MM.1S (cell line): ENCODE results near the gene WDR1.

Experiments used
- DNase-seq: peaks from one replicate; pipeline ENCODE4 v3.0.0-alpha.2; 2015
- H2AFZ ChIP-seq: fragments of 300-600 bp; sonication (generic); 2 replicates; pipeline ENCODE4 v1.6.0; 2016; ENCODE audit warnings: antibody characterized with exemption, low read length
- H3F3A ChIP-seq: fragments of 300-600 bp; sonication (generic); 2 replicates; pipeline ENCODE4 v1.6.1; 2016; ENCODE audit warnings: mild to moderate bottlenecking, antibody characterized with exemption, low read length, moderate library complexity, mixed read lengths; ENCODE audit not compliant: insufficient read depth
- H3K27ac ChIP-seq: fragments of 300-600 bp; sonication (generic); 2 replicates; pipeline ENCODE4 v1.5.1; 2016; ENCODE audit warnings: mild to moderate bottlenecking, low read length
- H3K27me3 ChIP-seq: fragments of 300-600 bp; sonication (generic); replicated peaks from 2 replicates; pipeline ENCODE4 v1.6.0; 2016; ENCODE audit warnings: low read length; ENCODE audit not compliant: insufficient read depth
- H3K36me3 ChIP-seq: fragments of 300-600 bp; sonication (generic); replicated peaks from 2 replicates; pipeline ENCODE4 v1.6.1; 2016; ENCODE audit warnings: mild to moderate bottlenecking, low read length, mixed read lengths; ENCODE audit not compliant: insufficient read depth
- H3K4me1 ChIP-seq: fragments of 300-600 bp; sonication (generic); 2 replicates; pipeline ENCODE4 v1.6.1; 2016; ENCODE audit warnings: low read length, mixed read lengths
- H3K4me2 ChIP-seq: fragments of 300-600 bp; sonication (generic); 2 replicates; pipeline ENCODE4 v1.6.0; 2016; ENCODE audit warnings: low read depth, low read length
- H3K4me3 ChIP-seq: fragments of 300-600 bp; sonication (generic); 2 replicates; pipeline ENCODE4 v1.5.1; 2016; ENCODE audit warnings: low read length, mixed read lengths
- H3K79me2 ChIP-seq: fragments of 300-600 bp; sonication (generic); 2 replicates; pipeline ENCODE4 v1.6.1; 2016; ENCODE audit warnings: mixed run types, low read length, mixed read lengths
- H3K9ac ChIP-seq: fragments of 300-600 bp; sonication (generic); 2 replicates; pipeline ENCODE4 v1.6.1; 2016; ENCODE audit warnings: low read length, mixed read lengths
- H3K9me2 ChIP-seq: fragments of 300-600 bp; sonication (generic); replicated peaks from 2 replicates; pipeline ENCODE4 v1.6.1; 2016; ENCODE audit warnings: mild to moderate bottlenecking, low read length, mixed read lengths; ENCODE audit not compliant: insufficient read depth
- H3K9me3 ChIP-seq: fragments of 300-600 bp; sonication (generic); replicated peaks from 2 replicates; pipeline ENCODE4 v1.6.1; 2016; ENCODE audit warnings: mild to moderate bottlenecking, low read length, mixed read lengths; ENCODE audit not compliant: insufficient read depth
- H4K20me1 ChIP-seq: fragments of 300-600 bp; sonication (generic); 2 replicates; pipeline ENCODE4 v1.6.1; 2016; ENCODE audit warnings: mild to moderate bottlenecking, low read length, moderate library complexity, mixed read lengths; ENCODE audit not compliant: insufficient read depth
- EZH2 ChIP-seq: fragments of 300-600 bp; sonication (generic); optimal IDR thresholded peaks from 2 replicates; pipeline ENCODE3; 2017; ENCODE audit warnings: low read depth, mild to moderate bottlenecking, antibody characterized with exemption, low read length, mixed read lengths
- EZH2phosphoT487 ChIP-seq: fragments of 300-600 bp; sonication (generic); IDR thresholded peaks from 2 replicates; pipeline ENCODE4 v1.6.1; 2018; ENCODE audit warnings: antibody characterized with exemption, low read length
- TF ChIP-seq, protein P1 (sequence below): fragments of 300-600 bp; sonication (generic); IDR thresholded peaks from 2 replicates; pipeline ENCODE4 v1.5.1; 2016; ENCODE audit warnings: antibody characterized with exemption, low read length, mixed read lengths

WDR1 gene

DNA sequence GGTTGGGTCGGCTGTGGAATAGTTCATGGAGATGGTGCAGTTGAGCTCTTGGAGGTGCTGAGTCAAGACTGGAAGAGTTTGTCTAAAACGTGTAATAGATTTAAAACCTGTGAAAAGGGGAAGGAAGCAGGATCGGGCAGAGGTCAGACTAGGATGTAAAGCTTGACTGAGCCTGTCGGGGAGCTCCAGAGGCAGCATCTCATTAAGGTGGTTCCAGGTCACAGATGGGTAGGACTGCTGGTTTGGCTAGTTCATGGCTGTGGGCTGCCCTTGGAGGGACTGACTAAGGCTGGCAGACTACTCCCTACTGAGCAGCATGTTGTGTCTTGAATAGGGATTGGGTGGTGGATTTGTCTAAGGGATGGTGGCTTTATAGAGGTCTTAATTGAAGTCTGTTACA is 28.4 kb upstream of the WDR1 start:
- no peak for DNase-seq
- no peaks in the 10 kb centered on the region for H4K20me1 ChIP-seq
- no peaks in the 10 kb centered on the region for H3K4me1 ChIP-seq
- no peaks in the 10 kb centered on the region for H3K9me2 ChIP-seq
- no peaks in the 10 kb centered on the region for H3F3A ChIP-seq
- H3K4me3 ChIP-seq: no peak overlapping the region
- no peak overlapping the region for H3K9ac ChIP-seq
- no peaks in the 10 kb centered on the region for H3K27me3 ChIP-seq
- H3K4me2 ChIP-seq: no peak overlapping the region
- H3K36me3 ChIP-seq: no peaks in the 10 kb centered on the region
- H2AFZ ChIP-seq: no peak overlapping the region
- H3K27ac ChIP-seq: no peak overlapping the region
- TF ChIP-seq, protein P1, sequence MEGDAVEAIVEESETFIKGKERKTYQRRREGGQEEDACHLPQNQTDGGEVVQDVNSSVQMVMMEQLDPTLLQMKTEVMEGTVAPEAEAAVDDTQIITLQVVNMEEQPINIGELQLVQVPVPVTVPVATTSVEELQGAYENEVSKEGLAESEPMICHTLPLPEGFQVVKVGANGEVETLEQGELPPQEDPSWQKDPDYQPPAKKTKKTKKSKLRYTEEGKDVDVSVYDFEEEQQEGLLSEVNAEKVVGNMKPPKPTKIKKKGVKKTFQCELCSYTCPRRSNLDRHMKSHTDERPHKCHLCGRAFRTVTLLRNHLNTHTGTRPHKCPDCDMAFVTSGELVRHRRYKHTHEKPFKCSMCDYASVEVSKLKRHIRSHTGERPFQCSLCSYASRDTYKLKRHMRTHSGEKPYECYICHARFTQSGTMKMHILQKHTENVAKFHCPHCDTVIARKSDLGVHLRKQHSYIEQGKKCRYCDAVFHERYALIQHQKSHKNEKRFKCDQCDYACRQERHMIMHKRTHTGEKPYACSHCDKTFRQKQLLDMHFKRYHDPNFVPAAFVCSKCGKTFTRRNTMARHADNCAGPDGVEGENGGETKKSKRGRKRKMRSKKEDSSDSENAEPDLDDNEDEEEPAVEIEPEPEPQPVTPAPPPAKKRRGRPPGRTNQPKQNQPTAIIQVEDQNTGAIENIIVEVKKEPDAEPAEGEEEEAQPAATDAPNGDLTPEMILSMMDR: no peak
- TF ChIP-seq EZH2: no peak
- TF ChIP-seq EZH2phosphoT487: no peak
- H3K79me2 ChIP-seq: no peaks in the 10 kb centered on the region
- no peaks in the 10 kb centered on the region for H3K9me3 ChIP-seq

GRCh38 chr4:10144479-10144878 is 27.9 kb upstream of the WDR1 start:
- no peaks in the 10 kb centered on the region for H3K9me3 ChIP-seq
- H3K27ac ChIP-seq: no peak overlapping the region
- no peak overlapping the region for H3K4me3 ChIP-seq
- DNase-seq: no peak
- no peaks in the 10 kb centered on the region for H3K79me2 ChIP-seq
- no peaks in the 10 kb centered on the region for H3K27me3 ChIP-seq
- no peak for TF ChIP-seq EZH2phosphoT487
- TF ChIP-seq EZH2: no peak
- TF ChIP-seq, protein P1: no peak
- no peak overlapping the region for H3K9ac ChIP-seq
- no peaks in the 10 kb centered on the region for H3K36me3 ChIP-seq
- no peaks in the 10 kb centered on the region for H3K9me2 ChIP-seq
- no peak overlapping the region for H2AFZ ChIP-seq
- H3F3A ChIP-seq: no peaks in the 10 kb centered on the region
- no peaks in the 10 kb centered on the region for H3K4me1 ChIP-seq
- H4K20me1 ChIP-seq: no peaks in the 10 kb centered on the region
- no peak overlapping the region for H3K4me2 ChIP-seq

- H3K9ac ChIP-seq: no peak overlapping the region
- H3K4me2 ChIP-seq: no peak overlapping the region
- no peaks in the 10 kb centered on the region for H3K9me3 ChIP-seq
- no peaks in the 10 kb centered on the region for H3K79me2 ChIP-seq
- H3K36me3 ChIP-seq: no peaks in the 10 kb centered on the region
- no peak for TF ChIP-seq EZH2phosphoT487
- H3K27ac ChIP-seq: no peak overlapping the region
- H3K4me3 ChIP-seq: no peak overlapping the region
- H4K20me1 ChIP-seq: no peaks in the 10 kb centered on the region
- H2AFZ ChIP-seq: no peak overlapping the region
- DNase-seq: no peak
- H3K27me3 ChIP-seq: no peaks in the 10 kb centered on the region
- H3K4me1 ChIP-seq: no peaks in the 10 kb centered on the region
- H3F3A ChIP-seq: no peaks in the 10 kb centered on the region
- H3K9me2 ChIP-seq: no peaks in the 10 kb centered on the region
These were observed 26.6 kb upstream of the WDR1 start for GRCh38 chr4:10143171-10143570.

DNA sequence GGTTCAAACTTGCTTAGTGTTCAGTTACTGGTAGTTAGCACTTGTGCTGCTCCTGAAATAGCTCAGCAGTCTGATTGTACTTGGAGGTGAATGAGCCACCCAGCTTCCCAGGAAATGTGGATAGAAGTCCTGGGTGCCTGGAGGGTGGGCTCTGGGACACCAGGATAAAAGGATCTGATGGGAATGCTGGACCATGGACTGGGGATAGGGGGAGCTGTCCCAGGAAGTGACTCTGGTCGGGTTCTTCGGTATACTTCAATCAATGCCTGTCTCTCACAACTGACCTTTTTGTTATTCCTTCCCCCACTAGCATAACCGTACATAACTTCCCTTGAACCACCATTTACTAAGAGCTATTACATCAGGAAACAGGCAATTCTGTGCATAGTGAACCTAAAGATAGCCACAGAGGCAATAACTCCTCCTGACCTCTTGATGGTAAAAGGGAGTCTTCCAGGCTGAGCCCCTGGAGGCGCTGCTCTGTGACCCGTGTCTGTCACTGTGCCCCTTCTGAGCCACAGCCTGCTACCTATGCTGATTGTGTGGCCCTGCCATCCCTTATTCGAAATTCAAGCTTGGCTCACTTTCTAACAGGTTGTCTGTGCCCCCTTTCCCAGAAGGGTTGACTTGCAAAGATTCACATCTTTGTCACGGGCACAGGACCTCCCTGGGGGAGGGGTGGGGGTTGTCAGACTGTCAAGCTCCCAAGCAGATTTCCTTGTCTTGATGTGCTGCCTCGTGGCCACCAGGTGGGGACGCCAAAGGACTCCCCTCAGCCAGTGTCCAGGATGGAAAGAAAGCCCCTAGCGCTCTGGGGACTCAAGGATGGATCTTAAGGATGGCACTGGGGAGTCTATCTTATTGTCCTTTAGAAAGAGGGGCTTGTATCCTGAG is 24.5 kb upstream of the WDR1 start:
- no peak for DNase-seq
- no peaks in the 10 kb centered on the region for H3K9me3 ChIP-seq
- no peaks in the 10 kb centered on the region for H3K36me3 ChIP-seq
- no peak overlapping the region for H3K9ac ChIP-seq
- no peaks in the 10 kb centered on the region for H4K20me1 ChIP-seq
- TF ChIP-seq, protein P1: no peak
- TF ChIP-seq EZH2 (no peak), EZH2phosphoT487 (no peak)
- H3K27me3 ChIP-seq: no peaks in the 10 kb centered on the region
- H3K4me1 ChIP-seq: no peaks in the 10 kb centered on the region
- no peak overlapping the region for H2AFZ ChIP-seq
- no peak overlapping the region for H3K4me2 ChIP-seq
- no peak overlapping the region for H3K27ac ChIP-seq
- H3F3A ChIP-seq: no peaks in the 10 kb centered on the region
- no peaks in the 10 kb centered on the region for H3K9me2 ChIP-seq
- no peaks in the 10 kb centered on the region for H3K79me2 ChIP-seq
- H3K4me3 ChIP-seq: no peak overlapping the region
